GM18951 (cell line): ENCODE data around the gene ACTR1B.
"Not testable (repeated sequence)": the region's sequence is repeated elsewhere in the genome, so short reads cannot be mapped to it uniquely, and the experiment has no call there.

Experiments
- POLR2A ChIP-seq: IDR thresholded peaks from 4 replicates; pipeline ENCODE4 v1.6.1; 2011; ENCODE audit warnings: mild to moderate bottlenecking; ENCODE audit not compliant: insufficient read length, insufficient read depth; ENCODE audit errors: extremely low read depth
- in situ Hi-C: fragments of 300-500 bp; cut with MboI; formaldehyde crosslinking; loops from one replicate; pipeline ENCODE4 v1.12.0; 2022; ENCODE audit warnings: low sequenced_read_pairs, mixed read lengths, inconsistent platforms; ENCODE audit not compliant: unreplicated experiment

ACTR1B gene

GRCh38 chr2:97644023-97644717 is 19.7 kb downstream of the ACTR1B start:
- no peak for TF ChIP-seq POLR2A
- in situ Hi-C loops: no loop called here

GRCh38 chr2:97626049-97626430 is 37.8 kb downstream of the ACTR1B start:
- in situ Hi-C loops: loop anchor here (10.0 kb wide), 1 partner anchor 1871 kb away; no protein-coding TSS in a partner anchor

- in situ Hi-C loops: loop anchor here (10.0 kb wide), 1 partner anchor 1871 kb away; no protein-coding TSS in a partner anchor
These were observed 38.3 kb downstream of the ACTR1B start for GRCh38 chr2:97625354-97626048.

- in situ Hi-C loops: loop anchor here (10.0 kb wide), 1 partner anchor 1868 kb away; no protein-coding TSS in a partner anchor
These were observed 40.9 kb downstream of the ACTR1B start for GRCh38 chr2:97622976-97623375.

GRCh38 chr2:97620492-97620891 is 43.4 kb downstream of the ACTR1B start:
- in situ Hi-C loops: loop anchor here (10.0 kb wide), 1 partner anchor 1866 kb away; no protein-coding TSS in a partner anchor

GRCh38 chr2:97618939-97619827 is 44.7 kb downstream of the ACTR1B start:
- in situ Hi-C loops: loop anchor here (10.0 kb wide), 1 partner anchor 1554 kb away; no protein-coding TSS in a partner anchor

- in situ Hi-C loops: loop anchor here (10.0 kb wide), 1 partner anchor 1553 kb away; no protein-coding TSS in a partner anchor
- TF ChIP-seq POLR2A: no peak
These were observed 45.9 kb downstream of the ACTR1B start for GRCh38 chr2:97617911-97618310.

GRCh38 chr2:97615746-97616145 is 48.1 kb downstream of the ACTR1B start:
- in situ Hi-C loops: loop anchor here (10.0 kb wide), 1 partner anchor 1551 kb away; no protein-coding TSS in a partner anchor

GRCh38 chr2:97611895-97612294 is 51.9 kb downstream of the ACTR1B start:
- in situ Hi-C loops: loop anchor here (10.0 kb wide), 1 partner anchor 1547 kb away; no protein-coding TSS in a partner anchor

GRCh38 chr2:97608745-97609144 is 55.1 kb downstream of the ACTR1B start:
- in situ Hi-C loops: not testable (repeated sequence)
